ENCODE results near the gene BMP7.

- no peak for TF ChIP-seq CTCF (IDR thresholded peaks at IDR 0.05)
- no peak for TF ChIP-seq EP300 (IDR thresholded peaks at IDR 0.05)
Measured at GRCh38 chr20:57222631-57222950, 43.9 kb downstream of the BMP7 start.

All from sigmoid colon (tissue), 4 donors.